Endothelial cell of umbilical vein (primary cell): ENCODE measurements around the gene LIN7B. TPM values are rescaled to one million over a fixed set of nuclear protein-coding genes. Genes with fewer than 3 reads are reported as not detected.

Source experiments
- BruUV-seq: library from RNA; stranded (reverse); fragments of 400-500 nt; replicated peaks from 2 replicates; lab custom pipeline; 2021; lab: Mats Ljungman, UMichigan
- CTCF ChIA-PET: fragments of 300-600, 350-600 bp; sonication (Branson Sonifier 250); formaldehyde crosslinking; loops from one replicate; lab custom pipeline; 2021; ENCODE audit warnings: antibody characterized with exemption, inconsistent platforms; lab: Charles Lee
- POLR2A ChIA-PET: fragments of 300-600, 350-600 bp; sonication (Branson Sonifier 250); formaldehyde crosslinking; loops from one replicate; lab custom pipeline; 2021; ENCODE audit warnings: antibody characterized with exemption, inconsistent platforms; lab: Charles Lee
- DNase-seq: peaks from one replicate; pipeline ENCODE4 v3.0.0-alpha.2; 2011; ENCODE audit warnings: low read depth, low spot score
- FAIRE-seq: peaks from 2 replicates; lab custom pipeline; 2011; peaks lifted over from hg19 to GRCh38; lab: Jason Lieb, UNC
- H2AFZ ChIP-seq: 2 replicates; pipeline ENCODE4 v1.6.0; 2012; ENCODE audit warnings: low read depth, low read length, control low read depth, inconsistent platforms
- H3K27ac ChIP-seq: 2 replicates; pipeline ENCODE4 v1.5.1; 2011; ENCODE audit warnings: low read depth, mild to moderate bottlenecking, control low read depth, low read length, moderate library complexity; ENCODE audit not compliant: insufficient read depth
- H3K27me3 ChIP-seq, 2 experiments: 2 replicates each; pipeline versions ENCODE4 v1.6.0 to v1.6.1; 2011; ENCODE audit warnings: low read length in 2 of 2, mixed read lengths in 1 of 2; ENCODE audit not compliant: control insufficient read depth in 2 of 2, insufficient read depth in 2 of 2
- H3K36me3 ChIP-seq, 2 experiments: 2 replicates in 1 of 2; 3 replicates in 1 of 2; pipeline ENCODE4 v1.5.1; 2011; ENCODE audit warnings: low read length in 2 of 2, mild to moderate bottlenecking in 1 of 2, moderate library complexity in 1 of 2; ENCODE audit not compliant: control insufficient read depth in 2 of 2, insufficient read depth in 2 of 2; ENCODE audit errors: extremely low read depth in 1 of 2
- H3K4me1 ChIP-seq: 3 replicates; pipeline ENCODE4 v1.5.1; 2011; ENCODE audit warnings: mild to moderate bottlenecking, low read length; ENCODE audit not compliant: control insufficient read depth, insufficient read depth; ENCODE audit errors: extremely low read depth
- H3K4me2 ChIP-seq: 2 replicates; pipeline ENCODE4 v1.6.1; 2011; ENCODE audit warnings: low read length, control low read depth, mixed read lengths; ENCODE audit not compliant: insufficient read depth
- H3K4me3 ChIP-seq, 3 experiments: fragments of 200-600 bp in 1 of 3; sonication (generic), shearing (Covaris generic) in 1 of 3; replicated peaks in 1 of 3; 2 replicates each; pipeline ENCODE4 v1.5.1; 2011 to 2016; ENCODE audit warnings: control low read depth in 3 of 3, low read length in 3 of 3, mild to moderate bottlenecking in 2 of 3, inconsistent platforms in 1 of 3, low read depth in 1 of 3, moderate library complexity in 1 of 3; ENCODE audit not compliant: insufficient read depth in 1 of 3
- H3K79me2 ChIP-seq: 2 replicates; pipeline ENCODE4 v1.6.0; 2012; ENCODE audit warnings: low read length, inconsistent platforms; ENCODE audit not compliant: control insufficient read depth, insufficient read depth
- H3K9ac ChIP-seq: replicated peaks from 2 replicates; pipeline ENCODE3; 2011; ENCODE audit warnings: low read length, control low read depth; ENCODE audit not compliant: insufficient read depth; ENCODE audit errors: extremely low read depth
- H3K9me1 ChIP-seq: replicated peaks from 3 replicates; pipeline ENCODE4 v1.6.0; 2011; ENCODE audit warnings: mild to moderate bottlenecking, low read length; ENCODE audit not compliant: control insufficient read depth, insufficient read depth; ENCODE audit errors: extremely low read depth
- H3K9me3 ChIP-seq: replicated peaks from 2 replicates; pipeline ENCODE4 v1.5.1; 2012; ENCODE audit warnings: low read length, inconsistent platforms; ENCODE audit not compliant: control insufficient read depth, insufficient read depth
- H4K20me1 ChIP-seq: replicated peaks from 2 replicates; pipeline ENCODE3; 2011; ENCODE audit warnings: mild to moderate bottlenecking, low read length; ENCODE audit not compliant: control insufficient read depth, insufficient read depth; ENCODE audit errors: extremely low read depth
- EZH2 ChIP-seq: IDR thresholded peaks from 2 replicates; pipeline ENCODE4 v1.6.1; 2012; ENCODE audit warnings: borderline replicate concordance, low read depth, mild to moderate bottlenecking, moderate library complexity, low read length, inconsistent platforms; ENCODE audit not compliant: severe bottlenecking
- GATA2 ChIP-seq: IDR thresholded peaks from 2 replicates; pipeline ENCODE4 v1.7.0; 2011; ENCODE audit warnings: low read depth, mild to moderate bottlenecking, moderate library complexity, mixed read lengths, low read length; ENCODE audit not compliant: insufficient read length, insufficient read depth
- JUN ChIP-seq: IDR thresholded peaks from 2 replicates; pipeline ENCODE4 v1.6.1; 2011; ENCODE audit warnings: borderline replicate concordance, low read depth; ENCODE audit not compliant: insufficient read length, insufficient read depth
- MYC ChIP-seq: IDR thresholded peaks from one replicate; pipeline ENCODE4 v1.6.1; 2011; ENCODE audit warnings: mild to moderate bottlenecking, low read depth, low read length
- POLR2A ChIP-seq: IDR thresholded peaks from 2 replicates; pipeline ENCODE4 v1.6.1; 2012; ENCODE audit warnings: low read depth, mild to moderate bottlenecking, control low read depth, low read length
- POLR2AphosphoS5 ChIP-seq: IDR thresholded peaks from 2 replicates; pipeline ENCODE4 v1.6.1; 2012; ENCODE audit warnings: low read depth, mild to moderate bottlenecking, control low read depth, low read length, moderate library complexity; ENCODE audit not compliant: insufficient read depth
- dilution Hi-C: fragments of 300-500 bp; cut with MboI; formaldehyde crosslinking; loops from one replicate; pipeline ENCODE4 v1.15.0; 2019; ENCODE audit warnings: low sequenced_read_pairs; ENCODE audit not compliant: extremely low pct_ligation_motif_present
- intact Hi-C: fragments of 100-400 bp; cut with micrococcal nuclease; formaldehyde crosslinking; loops from one replicate; pipeline ENCODE4 v1.10.0; 2022
- polyA plus RNA-seq, 4 experiments: library from polyadenylated mRNA; depleted of rRNA in 3 of 4; stranded (reverse) in 3 of 4; unstranded in 1 of 4; fragments of >200 nt; gene quantifications; 2 replicates each; pipeline versions ENCODE4 v1.2.1 to v1.2.3, GENCODE V29; 2011 to 2012; ENCODE audit warnings: missing spikeins in 1 of 4
- total RNA-seq: library from RNA; stranded (reverse); gene quantifications from 2 replicates; pipeline ENCODE4 v1.2.3, GENCODE V29; 2021
- TF ChIP-seq, protein P1 (sequence below), 2 donors: IDR thresholded peaks; 1 replicate in 1 of 2; 2 replicates in 1 of 2; pipeline ENCODE4 v1.5.1; 2011; ENCODE audit warnings: low read length in 2 of 2, mild to moderate bottlenecking in 2 of 2, moderate library complexity in 2 of 2, control low read depth in 1 of 2, inconsistent platforms in 1 of 2, low read depth in 1 of 2; ENCODE audit not compliant: insufficient read depth in 1 of 2; ENCODE audit errors: extremely low read depth in 1 of 2
- TF ChIP-seq, protein P2 (sequence below): IDR thresholded peaks from 2 replicates; pipeline ENCODE4 v1.6.1; 2011; ENCODE audit not compliant: insufficient read depth, insufficient read length

Gene LIN7B
- total and polyA plus RNA-seq, 2 donors (not counting 3 experiments of a cell fraction or from before 2014, with no cell fraction given): 2.2 to 4.2 TPM

DNA sequence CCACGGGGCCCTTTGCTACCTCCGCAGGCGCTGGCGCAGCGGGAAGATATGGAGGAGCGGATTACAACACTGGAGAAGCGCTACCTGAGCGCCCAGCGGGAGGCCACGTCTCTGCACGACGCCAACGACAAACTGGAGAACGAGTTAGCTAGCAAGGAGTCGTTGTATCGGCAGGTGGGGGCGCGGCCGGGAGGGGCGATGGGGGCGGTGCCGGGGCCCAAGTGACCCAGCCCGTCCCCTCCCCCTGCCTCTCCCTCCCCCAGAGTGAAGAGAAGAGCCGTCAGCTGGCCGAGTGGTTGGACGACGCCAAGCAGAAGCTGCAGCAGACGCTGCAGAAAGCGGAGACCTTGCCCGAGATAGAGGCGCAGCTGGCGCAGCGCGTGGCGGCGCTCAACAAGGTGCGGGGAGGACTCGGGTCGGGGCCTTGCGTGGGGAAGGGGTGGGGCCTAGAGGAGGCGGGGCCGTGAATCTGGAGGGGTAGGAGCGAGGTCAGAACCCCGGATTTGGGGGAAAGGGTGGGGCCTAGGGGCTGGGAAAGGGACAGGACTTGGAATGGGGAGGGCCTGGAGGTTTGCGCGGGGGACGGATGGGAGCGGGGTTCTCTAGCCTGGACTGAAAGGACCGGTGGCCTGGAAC, 18.9 kb downstream of the LIN7B start:
- dilution Hi-C loops: no loop called here
- no TSS peak for BruUV-seq
- no peak overlapping the region for H2AFZ ChIP-seq

More for the DNA sequence above, 18.9 kb downstream of the LIN7B start:
- POLR2A ChIA-PET: interaction anchor here (0.6 to 1.2 kb wide), 2 partner anchors 9 to 66 kb away, joined by 3 to 5 read pairs; no protein-coding TSS in a partner anchor
- Histone ChIP-seq H4K20me1 (no peaks in the 10 kb centered on the region), H3K9me3 (no peaks in the 10 kb centered on the region), H3K36me3 (no peaks in the 10 kb centered on the region), H3K79me2 (no peaks in the 10 kb centered on the region), H3K4me1 (no peaks in the 10 kb centered on the region), H3K9me1 (no peaks in the 10 kb centered on the region), H3K4me2 (no peak overlapping the region), H3K9ac (no peak overlapping the region), H3K27ac (no peak overlapping the region), H3K4me3 (no peak overlapping the region), H3K27me3 (peaks cover 0 to 7% of the 10 kb centered on the region in 2 experiments)
- DNase-seq (no peak), FAIRE-seq (no peak)
- intact Hi-C loops: no loop called here
- TF ChIP-seq, protein P1, sequence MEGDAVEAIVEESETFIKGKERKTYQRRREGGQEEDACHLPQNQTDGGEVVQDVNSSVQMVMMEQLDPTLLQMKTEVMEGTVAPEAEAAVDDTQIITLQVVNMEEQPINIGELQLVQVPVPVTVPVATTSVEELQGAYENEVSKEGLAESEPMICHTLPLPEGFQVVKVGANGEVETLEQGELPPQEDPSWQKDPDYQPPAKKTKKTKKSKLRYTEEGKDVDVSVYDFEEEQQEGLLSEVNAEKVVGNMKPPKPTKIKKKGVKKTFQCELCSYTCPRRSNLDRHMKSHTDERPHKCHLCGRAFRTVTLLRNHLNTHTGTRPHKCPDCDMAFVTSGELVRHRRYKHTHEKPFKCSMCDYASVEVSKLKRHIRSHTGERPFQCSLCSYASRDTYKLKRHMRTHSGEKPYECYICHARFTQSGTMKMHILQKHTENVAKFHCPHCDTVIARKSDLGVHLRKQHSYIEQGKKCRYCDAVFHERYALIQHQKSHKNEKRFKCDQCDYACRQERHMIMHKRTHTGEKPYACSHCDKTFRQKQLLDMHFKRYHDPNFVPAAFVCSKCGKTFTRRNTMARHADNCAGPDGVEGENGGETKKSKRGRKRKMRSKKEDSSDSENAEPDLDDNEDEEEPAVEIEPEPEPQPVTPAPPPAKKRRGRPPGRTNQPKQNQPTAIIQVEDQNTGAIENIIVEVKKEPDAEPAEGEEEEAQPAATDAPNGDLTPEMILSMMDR (IDR thresholded peaks at IDR 0.05; ENCODE audit: extremely low read depth in 1 of 2, insufficient read depth in 1 of 2, low read depth in 1 of 2, low read length in 2 of 2): no peak
- TF ChIP-seq MYC (no peak), POLR2AphosphoS5 (no peak), EZH2 (no peak), GATA2 (no peak), JUN (no peak), POLR2A (no peak)
- TF ChIP-seq, protein P2, sequence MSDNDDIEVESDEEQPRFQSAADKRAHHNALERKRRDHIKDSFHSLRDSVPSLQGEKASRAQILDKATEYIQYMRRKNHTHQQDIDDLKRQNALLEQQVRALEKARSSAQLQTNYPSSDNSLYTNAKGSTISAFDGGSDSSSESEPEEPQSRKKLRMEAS: no peak
- CTCF ChIA-PET: interaction anchor here (0.6 to 5.2 kb wide), 12 partner anchors 8 to 140 kb away, joined by 3 to 35 read pairs (median 7); partner anchors contain the start of genes GYS1, LIN7B, PPFIA3 and RUVBL2
